ENCODE data around the gene ASPSCR1. TPM values are rescaled to one million over a fixed set of nuclear protein-coding genes. Genes with fewer than 3 reads are reported as not detected.

The ASPSCR1 gene
- total and polyA plus RNA-seq, 2 of the 13 experiments (the other 11 are each of a cell fraction or from before 2014, with no cell fraction given), result 274 to 314 TPM

DNA sequence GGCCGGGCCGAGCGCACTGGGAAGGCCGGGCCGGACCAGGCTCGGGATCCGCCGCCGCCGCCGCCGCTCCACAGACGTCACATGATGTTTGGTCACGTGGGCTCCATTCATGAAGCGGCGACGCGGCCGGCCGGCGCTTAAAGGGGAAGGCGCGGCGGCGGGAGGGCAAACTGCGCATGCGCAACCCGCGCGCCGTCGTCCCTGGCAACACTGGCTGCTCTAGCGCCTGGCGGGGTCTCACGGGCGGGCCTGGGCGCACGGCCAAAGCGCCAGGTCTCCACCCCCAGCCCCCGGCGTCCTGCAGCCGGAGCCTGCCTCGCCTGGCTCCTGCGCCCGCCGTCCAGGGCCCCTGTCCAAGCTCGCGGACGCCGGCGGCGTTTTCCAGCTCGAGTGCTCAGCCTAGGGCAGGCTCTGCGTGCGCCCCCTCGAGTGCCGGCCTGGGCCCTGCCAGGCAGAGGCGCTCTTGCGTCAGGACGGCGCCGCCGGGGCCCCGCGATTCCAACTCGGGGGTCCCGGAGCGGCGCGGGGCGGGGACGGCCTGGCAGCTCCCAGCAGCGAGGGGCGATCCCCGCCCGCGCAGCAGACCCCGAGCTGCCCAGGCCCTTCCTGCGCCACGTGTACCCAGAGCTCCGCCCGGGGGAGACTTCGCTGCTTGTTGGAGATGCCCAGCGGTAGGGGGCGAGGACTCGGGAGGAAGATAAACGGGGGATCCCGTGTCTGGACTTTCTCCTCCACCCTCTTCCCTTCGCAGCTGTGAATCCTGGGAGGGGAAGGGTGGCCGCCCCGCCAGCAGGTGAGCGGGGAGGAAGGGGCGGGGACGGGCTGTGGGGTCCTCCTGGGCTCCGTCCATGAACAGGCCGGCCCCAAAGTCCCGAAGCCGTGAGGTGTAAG, 49.5 kb upstream of the ASPSCR1 start, which contains the start of gene MAFG (continued):
- TF ChIP-seq, protein P1, sequence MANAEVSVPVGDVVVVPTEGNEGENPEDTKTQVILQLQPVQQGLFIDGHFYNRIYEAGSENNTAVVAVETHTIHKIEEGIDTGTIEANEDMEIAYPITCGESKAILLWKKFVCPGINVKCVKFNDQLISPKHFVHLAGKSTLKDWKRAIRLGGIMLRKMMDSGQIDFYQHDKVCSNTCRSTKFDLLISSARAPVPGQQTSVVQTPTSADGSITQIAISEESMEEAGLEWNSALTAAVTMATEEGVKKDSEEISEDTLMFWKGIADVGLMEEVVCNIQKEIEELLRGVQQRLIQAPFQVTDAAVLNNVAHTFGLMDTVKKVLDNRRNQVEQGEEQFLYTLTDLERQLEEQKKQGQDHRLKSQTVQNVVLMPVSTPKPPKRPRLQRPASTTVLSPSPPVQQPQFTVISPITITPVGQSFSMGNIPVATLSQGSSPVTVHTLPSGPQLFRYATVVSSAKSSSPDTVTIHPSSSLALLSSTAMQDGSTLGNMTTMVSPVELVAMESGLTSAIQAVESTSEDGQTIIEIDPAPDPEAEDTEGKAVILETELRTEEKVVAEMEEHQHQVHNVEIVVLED (CRISPR knock-in tag; IDR thresholded peaks at IDR 0.05; ENCODE audit: borderline replicate concordance), result peak; percentile 76
- TF ChIP-seq, protein P2, sequence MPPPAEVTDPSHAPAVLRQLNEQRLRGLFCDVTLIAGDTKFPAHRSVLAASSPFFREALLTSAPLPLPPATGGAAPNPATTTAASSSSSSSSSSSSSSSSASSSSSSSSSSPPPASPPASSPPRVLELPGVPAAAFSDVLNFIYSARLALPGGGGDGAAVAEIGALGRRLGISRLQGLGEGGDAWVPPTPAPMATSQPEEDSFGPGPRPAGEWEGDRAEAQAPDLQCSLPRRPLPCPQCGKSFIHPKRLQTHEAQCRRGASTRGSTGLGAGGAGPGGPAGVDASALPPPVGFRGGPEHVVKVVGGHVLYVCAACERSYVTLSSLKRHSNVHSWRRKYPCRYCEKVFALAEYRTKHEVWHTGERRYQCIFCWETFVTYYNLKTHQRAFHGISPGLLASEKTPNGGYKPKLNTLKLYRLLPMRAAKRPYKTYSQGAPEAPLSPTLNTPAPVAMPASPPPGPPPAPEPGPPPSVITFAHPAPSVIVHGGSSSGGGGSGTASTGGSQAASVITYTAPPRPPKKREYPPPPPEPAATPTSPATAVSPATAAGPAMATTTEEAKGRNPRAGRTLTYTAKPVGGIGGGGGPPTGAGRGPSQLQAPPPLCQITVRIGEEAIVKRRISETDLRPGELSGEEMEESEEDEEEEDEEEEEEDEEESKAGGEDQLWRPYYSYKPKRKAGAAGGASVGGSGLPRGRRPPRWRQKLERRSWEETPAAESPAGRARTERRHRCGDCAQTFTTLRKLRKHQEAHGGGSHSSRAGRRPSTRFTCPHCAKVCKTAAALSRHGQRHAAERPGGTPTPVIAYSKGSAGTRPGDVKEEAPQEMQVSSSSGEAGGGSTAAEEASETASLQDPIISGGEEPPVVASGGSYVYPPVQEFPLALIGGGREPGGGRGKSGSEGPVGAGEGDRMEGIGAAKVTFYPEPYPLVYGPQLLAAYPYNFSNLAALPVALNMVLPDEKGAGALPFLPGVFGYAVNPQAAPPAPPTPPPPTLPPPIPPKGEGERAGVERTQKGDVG (CRISPR knock-in tag; IDR thresholded peaks at IDR 0.05; ENCODE audit: borderline replicate concordance), result no peak
- TF ChIP-seq EEA1 (CRISPR knock-in tag; IDR thresholded peaks at IDR 0.05; ENCODE audit: borderline replicate concordance) (peak; percentile 91), ZNF274 (CRISPR knock-in tag; IDR thresholded peaks at IDR 0.05) (0 out of 2 replicates have a peak, but pooled peaks have one; percentile 12), REL (CRISPR knock-in tag; conservative IDR thresholded peaks at IDR 0.05) (peak; percentile 81; the same call in 1 of the 2 replicates), ZNF619 (CRISPR knock-in tag; IDR thresholded peaks at IDR 0.05) (peak; percentile 86; the same call in 1 of the 2 replicates), CHD4 (IDR thresholded peaks at IDR 0.05; ENCODE audit: borderline replicate concordance, low read length) (no peak), ZNF33A (CRISPR knock-in tag; IDR thresholded peaks at IDR 0.05; ENCODE audit: borderline replicate concordance) (no peak), ZNF235 (CRISPR knock-in tag; IDR thresholded peaks at IDR 0.05; ENCODE audit: borderline replicate concordance) (peak; percentile 94)
- TF ChIP-seq, protein P3, sequence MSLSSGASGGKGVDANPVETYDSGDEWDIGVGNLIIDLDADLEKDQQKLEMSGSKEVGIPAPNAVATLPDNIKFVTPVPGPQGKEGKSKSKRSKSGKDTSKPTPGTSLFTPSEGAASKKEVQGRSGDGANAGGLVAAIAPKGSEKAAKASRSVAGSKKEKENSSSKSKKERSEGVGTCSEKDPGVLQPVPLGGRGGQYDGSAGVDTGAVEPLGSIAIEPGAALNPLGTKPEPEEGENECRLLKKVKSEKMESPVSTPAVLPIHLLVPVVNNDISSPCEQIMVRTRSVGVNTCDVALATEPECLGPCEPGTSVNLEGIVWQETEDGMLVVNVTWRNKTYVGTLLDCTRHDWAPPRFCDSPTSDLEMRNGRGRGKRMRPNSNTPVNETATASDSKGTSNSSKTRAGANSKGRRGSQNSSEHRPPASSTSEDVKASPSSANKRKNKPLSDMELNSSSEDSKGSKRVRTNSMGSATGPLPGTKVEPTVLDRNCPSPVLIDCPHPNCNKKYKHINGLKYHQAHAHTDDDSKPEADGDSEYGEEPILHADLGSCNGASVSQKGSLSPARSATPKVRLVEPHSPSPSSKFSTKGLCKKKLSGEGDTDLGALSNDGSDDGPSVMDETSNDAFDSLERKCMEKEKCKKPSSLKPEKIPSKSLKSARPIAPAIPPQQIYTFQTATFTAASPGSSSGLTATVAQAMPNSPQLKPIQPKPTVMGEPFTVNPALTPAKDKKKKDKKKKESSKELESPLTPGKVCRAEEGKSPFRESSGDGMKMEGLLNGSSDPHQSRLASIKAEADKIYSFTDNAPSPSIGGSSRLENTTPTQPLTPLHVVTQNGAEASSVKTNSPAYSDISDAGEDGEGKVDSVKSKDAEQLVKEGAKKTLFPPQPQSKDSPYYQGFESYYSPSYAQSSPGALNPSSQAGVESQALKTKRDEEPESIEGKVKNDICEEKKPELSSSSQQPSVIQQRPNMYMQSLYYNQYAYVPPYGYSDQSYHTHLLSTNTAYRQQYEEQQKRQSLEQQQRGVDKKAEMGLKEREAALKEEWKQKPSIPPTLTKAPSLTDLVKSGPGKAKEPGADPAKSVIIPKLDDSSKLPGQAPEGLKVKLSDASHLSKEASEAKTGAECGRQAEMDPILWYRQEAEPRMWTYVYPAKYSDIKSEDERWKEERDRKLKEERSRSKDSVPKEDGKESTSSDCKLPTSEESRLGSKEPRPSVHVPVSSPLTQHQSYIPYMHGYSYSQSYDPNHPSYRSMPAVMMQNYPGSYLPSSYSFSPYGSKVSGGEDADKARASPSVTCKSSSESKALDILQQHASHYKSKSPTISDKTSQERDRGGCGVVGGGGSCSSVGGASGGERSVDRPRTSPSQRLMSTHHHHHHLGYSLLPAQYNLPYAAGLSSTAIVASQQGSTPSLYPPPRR (CRISPR knock-in tag; IDR thresholded peaks at IDR 0.05; ENCODE audit: borderline replicate concordance), result peak; percentile 48; the same call in 1 of the 2 replicates
- TF ChIP-seq, protein P4, sequence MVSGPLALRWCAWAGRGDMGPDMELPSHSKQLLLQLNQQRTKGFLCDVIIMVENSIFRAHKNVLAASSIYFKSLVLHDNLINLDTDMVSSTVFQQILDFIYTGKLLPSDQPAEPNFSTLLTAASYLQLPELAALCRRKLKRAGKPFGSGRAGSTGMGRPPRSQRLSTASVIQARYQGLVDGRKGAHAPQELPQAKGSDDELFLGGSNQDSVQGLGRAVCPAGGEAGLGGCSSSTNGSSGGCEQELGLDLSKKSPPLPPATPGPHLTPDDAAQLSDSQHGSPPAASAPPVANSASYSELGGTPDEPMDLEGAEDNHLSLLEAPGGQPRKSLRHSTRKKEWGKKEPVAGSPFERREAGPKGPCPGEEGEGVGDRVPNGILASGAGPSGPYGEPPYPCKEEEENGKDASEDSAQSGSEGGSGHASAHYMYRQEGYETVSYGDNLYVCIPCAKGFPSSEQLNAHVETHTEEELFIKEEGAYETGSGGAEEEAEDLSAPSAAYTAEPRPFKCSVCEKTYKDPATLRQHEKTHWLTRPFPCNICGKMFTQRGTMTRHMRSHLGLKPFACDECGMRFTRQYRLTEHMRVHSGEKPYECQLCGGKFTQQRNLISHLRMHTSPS (CRISPR knock-in tag; IDR thresholded peaks at IDR 0.05; ENCODE audit: low read depth), result no peak
- TF ChIP-seq, protein P5, sequence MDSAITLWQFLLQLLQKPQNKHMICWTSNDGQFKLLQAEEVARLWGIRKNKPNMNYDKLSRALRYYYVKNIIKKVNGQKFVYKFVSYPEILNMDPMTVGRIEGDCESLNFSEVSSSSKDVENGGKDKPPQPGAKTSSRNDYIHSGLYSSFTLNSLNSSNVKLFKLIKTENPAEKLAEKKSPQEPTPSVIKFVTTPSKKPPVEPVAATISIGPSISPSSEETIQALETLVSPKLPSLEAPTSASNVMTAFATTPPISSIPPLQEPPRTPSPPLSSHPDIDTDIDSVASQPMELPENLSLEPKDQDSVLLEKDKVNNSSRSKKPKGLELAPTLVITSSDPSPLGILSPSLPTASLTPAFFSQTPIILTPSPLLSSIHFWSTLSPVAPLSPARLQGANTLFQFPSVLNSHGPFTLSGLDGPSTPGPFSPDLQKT (CRISPR knock-in tag; IDR thresholded peaks at IDR 0.05; ENCODE audit: borderline replicate concordance), result no peak
